Panc1 (cell line): ENCODE results near the gene SNTB2.

ENCODE experiments used
- CTCF ChIP-seq: fragments of 450-650 bp; IDR thresholded peaks from 2 replicates; pipeline ENCODE4 v1.5.1; 2017; ENCODE audit warnings: mild to moderate bottlenecking
- POLR2AphosphoS5 ChIP-seq: IDR thresholded peaks from 2 replicates; pipeline ENCODE4 v1.6.1; 2012; ENCODE audit warnings: mild to moderate bottlenecking, low read depth, low read length, moderate library complexity
- SIN3A ChIP-seq: IDR thresholded peaks from 2 replicates; pipeline ENCODE4 v1.6.1; 2012; ENCODE audit warnings: low read depth, mild to moderate bottlenecking, low read length, moderate library complexity, borderline replicate concordance; ENCODE audit not compliant: insufficient read depth
- TF ChIP-seq, protein P1 (sequence below), 2 experiments: IDR thresholded peaks; 2 replicates each; pipeline ENCODE4 v1.6.1; 2011 to 2012; ENCODE audit warnings: low read depth in 2 of 2, control low read depth in 1 of 2, low read length in 1 of 2, mild to moderate bottlenecking in 1 of 2, moderate library complexity in 1 of 2; ENCODE audit not compliant: insufficient read depth in 1 of 2

DNA sequence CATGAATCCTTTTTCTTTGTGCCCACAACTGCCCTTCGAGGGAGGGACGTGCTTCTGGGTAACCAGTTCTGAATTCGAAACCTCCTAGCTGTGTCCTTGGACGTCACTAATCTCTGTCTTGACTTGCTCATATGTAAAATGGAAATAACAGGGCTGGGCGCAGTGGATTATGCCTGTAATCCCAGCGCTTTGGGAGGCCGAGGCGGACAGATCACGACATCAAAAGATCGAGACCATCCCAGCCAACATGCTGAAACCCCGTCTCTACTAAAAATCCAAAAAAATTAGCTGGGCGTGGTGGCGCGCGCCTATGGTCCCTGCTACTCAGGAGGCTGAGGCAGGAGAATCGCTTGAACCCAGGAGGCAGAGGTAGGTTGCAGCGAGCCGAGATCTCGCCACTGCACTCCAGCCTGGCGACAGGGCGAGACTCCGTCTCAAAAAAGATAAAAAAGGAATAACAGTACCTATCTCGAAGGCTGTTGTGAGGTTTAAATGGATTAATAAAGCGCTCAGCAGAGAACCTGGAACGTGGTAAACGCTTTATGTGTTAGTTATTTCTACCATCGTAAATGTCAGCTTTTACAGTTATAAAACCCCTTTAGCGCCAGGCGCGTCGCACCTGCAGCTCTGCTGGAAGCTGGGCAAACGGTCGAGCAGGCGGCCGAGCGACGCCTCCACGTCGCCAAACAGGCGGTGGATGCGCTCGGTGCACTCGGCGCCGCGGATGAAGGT, 151.8 kb downstream of the SNTB2 start:
- no peak for TF ChIP-seq CTCF
- TF ChIP-seq, protein P1, sequence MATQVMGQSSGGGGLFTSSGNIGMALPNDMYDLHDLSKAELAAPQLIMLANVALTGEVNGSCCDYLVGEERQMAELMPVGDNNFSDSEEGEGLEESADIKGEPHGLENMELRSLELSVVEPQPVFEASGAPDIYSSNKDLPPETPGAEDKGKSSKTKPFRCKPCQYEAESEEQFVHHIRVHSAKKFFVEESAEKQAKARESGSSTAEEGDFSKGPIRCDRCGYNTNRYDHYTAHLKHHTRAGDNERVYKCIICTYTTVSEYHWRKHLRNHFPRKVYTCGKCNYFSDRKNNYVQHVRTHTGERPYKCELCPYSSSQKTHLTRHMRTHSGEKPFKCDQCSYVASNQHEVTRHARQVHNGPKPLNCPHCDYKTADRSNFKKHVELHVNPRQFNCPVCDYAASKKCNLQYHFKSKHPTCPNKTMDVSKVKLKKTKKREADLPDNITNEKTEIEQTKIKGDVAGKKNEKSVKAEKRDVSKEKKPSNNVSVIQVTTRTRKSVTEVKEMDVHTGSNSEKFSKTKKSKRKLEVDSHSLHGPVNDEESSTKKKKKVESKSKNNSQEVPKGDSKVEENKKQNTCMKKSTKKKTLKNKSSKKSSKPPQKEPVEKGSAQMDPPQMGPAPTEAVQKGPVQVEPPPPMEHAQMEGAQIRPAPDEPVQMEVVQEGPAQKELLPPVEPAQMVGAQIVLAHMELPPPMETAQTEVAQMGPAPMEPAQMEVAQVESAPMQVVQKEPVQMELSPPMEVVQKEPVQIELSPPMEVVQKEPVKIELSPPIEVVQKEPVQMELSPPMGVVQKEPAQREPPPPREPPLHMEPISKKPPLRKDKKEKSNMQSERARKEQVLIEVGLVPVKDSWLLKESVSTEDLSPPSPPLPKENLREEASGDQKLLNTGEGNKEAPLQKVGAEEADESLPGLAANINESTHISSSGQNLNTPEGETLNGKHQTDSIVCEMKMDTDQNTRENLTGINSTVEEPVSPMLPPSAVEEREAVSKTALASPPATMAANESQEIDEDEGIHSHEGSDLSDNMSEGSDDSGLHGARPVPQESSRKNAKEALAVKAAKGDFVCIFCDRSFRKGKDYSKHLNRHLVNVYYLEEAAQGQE (IDR thresholded peaks at IDR 0.05; ENCODE audit: insufficient read depth in 1 of 2, low read depth in 2 of 2, low read length in 1 of 2): no peak
- no peak for TF ChIP-seq SIN3A
- TF ChIP-seq POLR2AphosphoS5: no peak
